ENCODE measurements around the gene MAP3K7CL.

DNA sequence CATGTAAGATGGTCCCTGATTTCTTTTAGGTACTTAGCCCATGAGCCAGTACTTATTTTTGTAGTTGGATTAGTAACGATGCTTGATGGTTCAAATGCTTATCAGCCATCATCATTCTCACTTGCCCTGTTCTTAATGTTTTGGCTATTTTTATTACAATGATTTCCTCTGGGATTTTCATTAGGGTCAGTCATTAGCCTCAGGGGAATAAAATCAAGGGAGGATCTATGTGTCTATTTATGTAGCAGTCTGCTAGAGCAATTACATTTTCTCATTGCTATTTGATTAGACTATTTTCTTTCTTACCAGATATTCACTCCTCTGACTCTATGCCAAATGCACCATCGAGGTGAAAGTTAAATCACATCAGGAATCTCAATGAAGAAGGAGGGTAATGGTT is 46.1 kb upstream of the MAP3K7CL start:
- TF ChIP-seq CTCF (IDR thresholded peaks at IDR 0.05; ENCODE audit: low read depth, low read length) (no peak), POLR2A (IDR thresholded peaks at IDR 0.05; ENCODE audit: extremely low read depth, insufficient read length) (no peak), MYC (IDR thresholded peaks at IDR 0.05; ENCODE audit: low read depth, low read length) (no peak), MAX (IDR thresholded peaks at IDR 0.05; ENCODE audit: low read depth, low read length) (no peak)

Measured in NB4 (cell line).